ENCODE results near the gene GMCL2.

Gene GMCL2

DNA sequence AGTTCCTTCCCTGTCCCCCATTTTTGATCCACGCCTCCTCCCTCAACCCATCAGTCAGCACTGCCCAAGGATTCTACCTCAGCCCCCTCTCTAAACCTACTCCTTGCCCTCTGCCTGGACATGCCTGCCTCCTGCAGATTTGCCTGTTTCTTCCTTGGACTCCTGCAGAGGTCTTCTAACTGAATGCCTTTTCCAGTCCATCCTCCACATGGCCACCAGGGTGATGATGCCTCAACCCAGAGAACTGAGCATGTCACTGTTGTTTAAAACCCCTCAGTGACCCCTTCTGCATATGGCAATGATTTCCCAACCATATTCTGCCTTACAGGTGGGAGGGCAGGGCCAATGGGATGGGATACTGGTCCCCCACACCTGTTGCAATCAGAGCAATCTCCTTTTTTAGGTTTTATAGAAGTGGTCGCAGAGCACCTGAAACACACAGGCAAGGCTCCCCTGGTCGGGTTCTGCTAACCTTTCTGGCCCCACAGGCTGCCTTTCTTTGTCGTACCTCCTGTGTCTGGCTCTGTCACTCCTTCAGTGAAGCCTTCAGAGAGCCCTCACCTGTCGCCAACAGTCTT lies 36.1 kb upstream of the GMCL2 start:
- H3K4me3 ChIP-seq (ENCODE audit: control insufficient read depth, low read depth, low read length), result no peak overlapping the region
- TF ChIP-seq, protein P1, sequence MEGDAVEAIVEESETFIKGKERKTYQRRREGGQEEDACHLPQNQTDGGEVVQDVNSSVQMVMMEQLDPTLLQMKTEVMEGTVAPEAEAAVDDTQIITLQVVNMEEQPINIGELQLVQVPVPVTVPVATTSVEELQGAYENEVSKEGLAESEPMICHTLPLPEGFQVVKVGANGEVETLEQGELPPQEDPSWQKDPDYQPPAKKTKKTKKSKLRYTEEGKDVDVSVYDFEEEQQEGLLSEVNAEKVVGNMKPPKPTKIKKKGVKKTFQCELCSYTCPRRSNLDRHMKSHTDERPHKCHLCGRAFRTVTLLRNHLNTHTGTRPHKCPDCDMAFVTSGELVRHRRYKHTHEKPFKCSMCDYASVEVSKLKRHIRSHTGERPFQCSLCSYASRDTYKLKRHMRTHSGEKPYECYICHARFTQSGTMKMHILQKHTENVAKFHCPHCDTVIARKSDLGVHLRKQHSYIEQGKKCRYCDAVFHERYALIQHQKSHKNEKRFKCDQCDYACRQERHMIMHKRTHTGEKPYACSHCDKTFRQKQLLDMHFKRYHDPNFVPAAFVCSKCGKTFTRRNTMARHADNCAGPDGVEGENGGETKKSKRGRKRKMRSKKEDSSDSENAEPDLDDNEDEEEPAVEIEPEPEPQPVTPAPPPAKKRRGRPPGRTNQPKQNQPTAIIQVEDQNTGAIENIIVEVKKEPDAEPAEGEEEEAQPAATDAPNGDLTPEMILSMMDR (conservative IDR thresholded peaks at IDR 0.05; ENCODE audit: control insufficient read depth, insufficient read depth, low read depth, low read length), result no peak
- DNase-seq (ENCODE audit: low read depth), result no peak

DNA sequence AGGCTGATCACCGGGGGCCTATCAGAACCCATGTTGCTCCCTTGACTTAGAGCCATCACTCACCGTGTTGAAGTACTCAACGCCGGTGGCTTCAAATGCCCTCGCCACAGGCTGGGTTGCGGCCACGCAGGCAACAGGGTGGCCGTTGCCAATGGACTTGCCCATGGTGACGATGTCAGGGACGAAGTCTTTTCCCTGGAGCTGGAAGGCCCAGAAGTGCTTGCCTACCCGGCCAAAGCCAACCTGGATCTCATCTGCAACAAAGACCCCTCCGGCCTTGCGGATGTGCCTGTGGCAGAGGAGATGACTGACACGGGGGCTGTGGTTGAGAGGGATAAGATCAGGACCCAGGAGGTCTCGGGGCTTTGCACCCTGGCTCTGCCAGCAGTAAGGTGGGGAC lies 35.1 kb upstream of the GMCL2 start:
- DNase-seq (ENCODE audit: low read depth), result no peak
- no peak overlapping the region for H3K4me3 ChIP-seq (ENCODE audit: control insufficient read depth, low read depth, low read length)
- TF ChIP-seq, protein P1 (conservative IDR thresholded peaks at IDR 0.05; ENCODE audit: control insufficient read depth, insufficient read depth, low read depth, low read length), result no peak

DNA sequence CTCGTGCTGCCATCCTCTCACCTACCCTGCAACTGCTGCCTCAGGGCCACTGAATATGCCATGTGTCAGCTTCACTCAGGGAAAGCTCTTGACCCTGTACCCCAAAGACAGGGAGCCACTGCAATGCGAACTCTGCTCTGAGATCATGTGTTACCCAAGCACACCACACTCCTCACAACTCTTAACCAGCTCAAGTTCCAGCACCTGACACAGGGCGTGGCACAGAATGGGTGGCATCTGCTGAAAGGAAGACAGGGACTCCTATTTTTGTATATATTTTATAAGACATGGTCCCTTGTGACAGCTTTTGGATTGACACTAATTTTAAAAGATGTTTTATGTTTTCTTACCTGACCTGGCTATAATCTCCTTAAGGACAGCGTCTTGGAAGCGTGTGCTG lies 34.7 kb upstream of the GMCL2 start:
- TF ChIP-seq, protein P1 (conservative IDR thresholded peaks at IDR 0.05; ENCODE audit: control insufficient read depth, insufficient read depth, low read depth, low read length), result no peak
- no peak for DNase-seq (ENCODE audit: low read depth)
- no peak overlapping the region for H3K4me3 ChIP-seq (ENCODE audit: control insufficient read depth, low read depth, low read length)

DNA sequence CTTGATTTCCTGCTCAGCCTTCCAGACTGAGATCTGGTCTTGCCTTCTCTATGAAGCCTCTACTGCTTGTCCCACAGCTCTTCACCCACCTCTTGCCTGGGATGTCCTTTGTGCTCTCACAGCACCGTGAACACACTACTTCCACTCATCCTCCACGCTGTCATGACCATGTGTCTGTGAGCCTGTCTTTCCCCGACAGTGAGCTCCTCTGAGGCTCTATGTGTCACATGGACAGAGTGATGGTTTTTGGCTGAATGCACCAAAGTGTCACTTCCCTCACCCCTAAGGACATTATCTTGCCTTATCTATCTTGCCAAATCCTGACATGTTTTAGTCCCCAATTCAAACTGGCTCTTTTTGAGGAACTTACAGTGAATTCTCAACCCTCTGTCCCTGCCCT lies 34.1 kb upstream of the GMCL2 start:
- no peak overlapping the region for H3K4me3 ChIP-seq (ENCODE audit: control insufficient read depth, low read depth, low read length)
- DNase-seq (ENCODE audit: low read depth), result no peak
- TF ChIP-seq, protein P1 (conservative IDR thresholded peaks at IDR 0.05; ENCODE audit: control insufficient read depth, insufficient read depth, low read depth, low read length), result no peak

DNA sequence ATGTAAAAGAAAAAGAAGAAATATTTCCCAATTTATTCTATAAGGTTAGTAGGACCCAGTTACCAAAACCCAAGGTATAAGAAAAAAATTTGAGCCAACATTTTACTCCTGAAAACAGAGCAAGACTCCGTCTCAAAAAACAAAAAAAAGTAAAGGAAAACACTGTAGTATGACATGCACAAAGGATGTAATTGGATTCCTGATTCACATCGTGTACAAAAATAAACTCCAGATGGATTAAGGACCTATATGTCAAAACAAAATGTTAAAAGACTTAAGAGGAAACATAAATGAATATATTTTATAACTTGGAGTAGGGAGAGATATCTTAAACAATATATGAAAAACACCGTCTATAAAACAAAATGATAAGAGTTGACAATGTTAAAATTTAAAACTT lies 31.7 kb upstream of the GMCL2 start:
- TF ChIP-seq, protein P1 (conservative IDR thresholded peaks at IDR 0.05; ENCODE audit: control insufficient read depth, insufficient read depth, low read depth, low read length), result no peak
- H3K4me3 ChIP-seq (ENCODE audit: control insufficient read depth, low read depth, low read length), result no peak overlapping the region
- no peak for DNase-seq (ENCODE audit: low read depth)

DNA sequence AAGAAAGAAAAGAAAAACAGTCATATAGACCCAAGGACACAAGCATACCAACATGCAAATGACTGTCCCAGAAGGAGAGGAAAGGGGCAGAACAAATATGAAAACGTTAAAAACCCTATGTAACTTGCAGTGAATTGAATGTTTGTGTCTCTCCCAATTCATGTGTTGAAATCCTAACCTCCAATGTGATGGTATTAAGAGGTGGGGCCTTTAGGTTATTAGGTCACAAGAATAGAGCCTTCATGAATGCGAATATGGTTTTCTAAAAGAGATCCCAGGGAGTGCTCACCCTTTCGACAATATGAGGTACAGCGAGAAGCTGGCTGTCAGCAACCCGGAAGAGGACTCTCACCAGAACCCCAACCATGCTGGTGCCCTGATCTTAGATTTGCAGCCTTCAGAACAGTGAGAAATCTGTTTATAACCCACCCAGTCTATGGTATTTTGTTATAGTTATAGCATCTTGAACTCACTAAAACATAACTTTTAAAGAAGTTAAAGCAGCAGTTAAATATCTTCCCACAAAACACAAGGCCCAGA lies 31.1 kb upstream of the GMCL2 start:
- no peak overlapping the region for H3K4me3 ChIP-seq (ENCODE audit: control insufficient read depth, low read depth, low read length)
- DNase-seq (ENCODE audit: low read depth), result no peak
- TF ChIP-seq, protein P1 (conservative IDR thresholded peaks at IDR 0.05; ENCODE audit: control insufficient read depth, insufficient read depth, low read depth, low read length), result no peak

DNA sequence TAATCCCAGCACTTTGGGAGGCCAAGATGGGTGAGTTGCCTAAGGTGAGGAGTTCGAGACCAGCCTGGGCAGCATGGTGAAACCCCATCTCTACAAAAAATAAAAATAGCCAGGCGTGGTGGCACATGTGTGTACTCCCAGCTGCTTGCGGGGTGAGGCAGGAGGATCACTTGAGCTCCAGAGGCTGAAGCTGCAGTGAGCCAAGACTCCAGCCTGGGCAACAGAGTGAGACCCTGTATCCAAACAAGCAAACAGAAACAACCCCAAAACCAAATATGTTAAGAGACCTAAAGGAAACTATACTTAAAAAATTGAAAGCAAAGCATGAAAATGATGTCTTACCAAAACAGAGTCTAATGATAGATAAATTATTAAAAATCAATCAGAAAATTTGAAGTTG lies 29.6 kb upstream of the GMCL2 start:
- DNase-seq (ENCODE audit: low read depth), result no peak
- no peak overlapping the region for H3K4me3 ChIP-seq (ENCODE audit: control insufficient read depth, low read depth, low read length)
- TF ChIP-seq, protein P1 (conservative IDR thresholded peaks at IDR 0.05; ENCODE audit: control insufficient read depth, insufficient read depth, low read depth, low read length), result no peak
